Neural crest cell (in vitro differentiated cells): ENCODE data around the gene CCNY. TPM values are rescaled to one million over a fixed set of nuclear protein-coding genes. Genes with fewer than 3 reads are reported as not detected.

Experiments used
- DNase-seq: peaks from one replicate; pipeline ENCODE4 v3.0.0; 2021; ENCODE audit warnings: low read depth, mixed read lengths, low spot score
- H3K27ac Mint-ChIP-seq: one replicate; pipeline ENCODE4 v1.8.0; 2021; ENCODE audit warnings: mild to moderate bottlenecking, mixed read lengths; ENCODE audit not compliant: unreplicated experiment
- H3K27me3 Mint-ChIP-seq: 2 replicates; pipeline ENCODE4 v1.8.0; 2021; ENCODE audit warnings: low read depth, mild to moderate bottlenecking, mixed read lengths
- H3K36me3 Mint-ChIP-seq: 2 replicates; pipeline ENCODE4 v1.8.0; 2021; ENCODE audit warnings: low read depth, mild to moderate bottlenecking, mixed read lengths
- H3K4me1 Mint-ChIP-seq: 2 replicates; pipeline ENCODE4 v1.8.0; 2021; ENCODE audit warnings: mixed read lengths
- H3K4me3 Mint-ChIP-seq: one replicate; pipeline ENCODE4 v1.8.0; 2021; ENCODE audit warnings: mild to moderate bottlenecking, mixed read lengths
- H3K9me3 Mint-ChIP-seq: 2 replicates; pipeline ENCODE4 v1.8.0; 2021; ENCODE audit warnings: mixed read lengths
- total RNA-seq: library from RNA; stranded (reverse); gene quantifications from 2 replicates; pipeline ENCODE4 v1.2.1, GENCODE V29; 2021
- TF ChIP-seq, protein P1 (sequence below): fragments of 200-600 bp; sonication (generic); conservative IDR thresholded peaks from 2 replicates; pipeline ENCODE4 v1.5.0; 2021; ENCODE audit warnings: antibody characterized with exemption, mild to moderate bottlenecking

CCNY gene
- total RNA-seq, 1 donor from 2014 or later: 57.0 TPM

- H3K36me3 Mint-ChIP-seq: peaks cover 39% of the 10 kb centered on the region
- peaks cover 24% of the 10 kb centered on the region for H3K4me1 Mint-ChIP-seq
- H3K27me3 Mint-ChIP-seq: no peaks in the 10 kb centered on the region
- H3K4me3 Mint-ChIP-seq: no peak overlapping the region
- H3K9me3 Mint-ChIP-seq: peaks cover 12% of the 10 kb centered on the region
- TF ChIP-seq, protein P1, sequence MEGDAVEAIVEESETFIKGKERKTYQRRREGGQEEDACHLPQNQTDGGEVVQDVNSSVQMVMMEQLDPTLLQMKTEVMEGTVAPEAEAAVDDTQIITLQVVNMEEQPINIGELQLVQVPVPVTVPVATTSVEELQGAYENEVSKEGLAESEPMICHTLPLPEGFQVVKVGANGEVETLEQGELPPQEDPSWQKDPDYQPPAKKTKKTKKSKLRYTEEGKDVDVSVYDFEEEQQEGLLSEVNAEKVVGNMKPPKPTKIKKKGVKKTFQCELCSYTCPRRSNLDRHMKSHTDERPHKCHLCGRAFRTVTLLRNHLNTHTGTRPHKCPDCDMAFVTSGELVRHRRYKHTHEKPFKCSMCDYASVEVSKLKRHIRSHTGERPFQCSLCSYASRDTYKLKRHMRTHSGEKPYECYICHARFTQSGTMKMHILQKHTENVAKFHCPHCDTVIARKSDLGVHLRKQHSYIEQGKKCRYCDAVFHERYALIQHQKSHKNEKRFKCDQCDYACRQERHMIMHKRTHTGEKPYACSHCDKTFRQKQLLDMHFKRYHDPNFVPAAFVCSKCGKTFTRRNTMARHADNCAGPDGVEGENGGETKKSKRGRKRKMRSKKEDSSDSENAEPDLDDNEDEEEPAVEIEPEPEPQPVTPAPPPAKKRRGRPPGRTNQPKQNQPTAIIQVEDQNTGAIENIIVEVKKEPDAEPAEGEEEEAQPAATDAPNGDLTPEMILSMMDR: no peak
- DNase-seq: no peak
- no peak overlapping the region for H3K27ac Mint-ChIP-seq
Observed at GRCh38 chr10:35541720-35542119, 205.4 kb downstream of the CCNY start.

- peaks cover 35% of the 10 kb centered on the region for H3K36me3 Mint-ChIP-seq
- H3K9me3 Mint-ChIP-seq: peaks cover 11% of the 10 kb centered on the region
- H3K4me3 Mint-ChIP-seq: no peak overlapping the region
- H3K4me1 Mint-ChIP-seq: peaks cover 27% of the 10 kb centered on the region
- no peak overlapping the region for H3K27ac Mint-ChIP-seq
- DNase-seq: no peak
- no peaks in the 10 kb centered on the region for H3K27me3 Mint-ChIP-seq
- TF ChIP-seq, protein P1: no peak
Observed at GRCh38 chr10:35542303-35542702, 206.0 kb downstream of the CCNY start.

DNA sequence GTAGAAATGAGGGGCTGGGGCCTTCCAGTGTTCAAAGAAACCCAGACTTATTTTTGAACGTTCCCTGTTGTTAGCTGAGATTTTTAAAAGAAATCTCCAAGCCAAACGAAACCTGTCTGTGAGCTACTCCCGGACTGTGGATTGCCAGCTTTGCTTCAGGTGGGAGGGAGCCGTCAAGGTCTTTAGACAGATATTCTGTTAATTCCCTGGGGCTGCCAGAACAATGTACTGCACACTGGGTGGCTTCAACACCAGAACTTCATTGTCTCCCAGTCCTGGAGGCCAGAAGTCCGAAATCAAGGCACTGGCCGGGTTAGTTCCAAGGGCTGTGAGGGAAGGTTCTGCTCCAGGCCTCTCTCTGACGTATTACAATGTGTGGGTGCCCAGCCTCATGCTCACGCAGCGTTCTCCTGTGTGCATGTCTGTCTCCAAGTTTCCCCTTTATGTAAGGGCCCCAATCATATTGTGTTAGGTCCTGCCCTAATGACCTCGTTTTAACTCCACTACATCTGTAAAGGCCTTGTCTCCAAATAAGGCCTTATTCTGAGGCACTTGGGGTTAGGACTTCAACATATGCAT is 208.9 kb downstream of the CCNY start:
- no peak for DNase-seq
- peaks cover 30% of the 10 kb centered on the region for H3K4me1 Mint-ChIP-seq

DNA sequence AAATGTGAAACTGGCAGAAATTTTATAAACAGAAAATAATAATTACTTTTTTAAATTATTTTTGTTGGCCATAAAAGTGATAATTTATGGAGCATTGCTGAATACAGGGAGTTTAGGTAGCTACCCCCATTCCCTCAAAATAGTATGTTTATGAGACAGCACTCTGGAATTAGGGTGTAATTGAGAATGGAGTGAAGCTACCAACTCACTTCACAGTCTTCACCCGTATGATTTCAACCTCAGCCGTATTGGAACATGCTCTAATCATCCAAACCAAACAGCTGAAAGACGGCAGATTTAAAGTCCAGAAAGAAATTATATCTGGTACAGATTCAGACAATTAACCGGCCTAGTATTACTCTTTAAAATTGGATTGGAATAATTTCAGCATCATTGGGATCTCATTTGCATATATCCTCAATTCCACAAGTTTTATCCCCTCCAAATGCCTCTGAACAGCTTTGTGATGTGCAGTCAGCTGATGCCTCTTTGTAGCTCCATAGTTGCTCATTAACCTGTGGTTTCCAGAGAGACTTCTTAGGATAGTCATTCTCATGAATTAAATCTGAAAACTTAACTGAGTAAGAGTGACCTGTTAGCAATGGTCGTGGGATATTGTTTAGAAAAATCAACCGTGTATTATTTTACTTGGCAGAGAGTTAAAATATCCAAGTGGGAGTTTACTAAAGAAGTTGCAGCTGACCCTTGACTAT is 209.7 kb downstream of the CCNY start:
- H3K36me3 Mint-ChIP-seq: peaks cover 22% of the 10 kb centered on the region
- no peak overlapping the region for H3K4me3 Mint-ChIP-seq
- H3K9me3 Mint-ChIP-seq: no peaks in the 10 kb centered on the region
- no peaks in the 10 kb centered on the region for H3K27me3 Mint-ChIP-seq
- peaks cover 30% of the 10 kb centered on the region for H3K4me1 Mint-ChIP-seq
- TF ChIP-seq, protein P1: no peak
- DNase-seq: no peak
- no peak overlapping the region for H3K27ac Mint-ChIP-seq

More for the DNA sequence above, 208.9 kb downstream of the CCNY start:
- Mint-ChIP-seq H3K36me3 (peaks cover 16% of the 10 kb centered on the region), H3K9me3 (no peaks in the 10 kb centered on the region), H3K27ac (peak overlapping the region; percentile 78), H3K4me3 (no peak overlapping the region), H3K27me3 (no peaks in the 10 kb centered on the region)
- TF ChIP-seq, protein P1: no peak

DNA sequence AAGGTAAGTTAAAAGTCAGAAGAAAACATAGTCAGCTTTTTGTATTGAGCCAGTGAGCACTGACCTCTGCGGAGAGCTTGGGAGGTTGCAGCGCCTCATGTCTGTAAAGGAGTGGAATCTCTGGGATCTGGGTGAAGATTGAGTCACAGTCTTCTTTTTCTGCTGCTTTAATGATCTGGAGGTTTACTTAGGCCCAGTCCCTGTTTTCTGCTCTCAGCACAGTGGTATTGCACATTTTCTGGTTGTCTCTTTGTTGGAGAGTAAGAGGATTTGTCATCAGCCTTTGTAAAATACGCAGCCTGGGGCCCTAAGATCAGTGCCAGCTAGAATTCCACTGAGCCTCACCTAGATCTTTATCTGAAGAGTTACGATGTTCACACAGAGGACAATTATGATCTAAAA is 210.5 kb downstream of the CCNY start:
- DNase-seq: no peak
- peaks cover 19% of the 10 kb centered on the region for H3K36me3 Mint-ChIP-seq
- H3K27ac Mint-ChIP-seq: no peak overlapping the region
- H3K27me3 Mint-ChIP-seq: no peaks in the 10 kb centered on the region
- no peaks in the 10 kb centered on the region for H3K9me3 Mint-ChIP-seq
- TF ChIP-seq, protein P1: no peak
- H3K4me1 Mint-ChIP-seq: peaks cover 30% of the 10 kb centered on the region
- H3K4me3 Mint-ChIP-seq: no peak overlapping the region
